Tibial nerve (tissue), 4 donors: ENCODE data around the gene DLEU7. TPM values are rescaled to one million over a fixed set of nuclear protein-coding genes. Genes with fewer than 3 reads are reported as not detected.

Source experiments
- DNase-seq, 2 donors: peaks; one replicate each; pipeline ENCODE4 v3.0.0-alpha.2; 2019; ENCODE audit warnings: low spot score in 2 of 2
- H3K27ac ChIP-seq, 4 donors: fragments of 200-600 bp; sonication (generic) in 3 of 4; one replicate each; pipeline ENCODE4 v1.5.1; 2017 to 2019; ENCODE audit warnings: mild to moderate bottlenecking in 1 of 4
- H3K27me3 ChIP-seq, 2 donors: fragments of 200-600 bp; sonication (generic) in 1 of 2; one replicate each; pipeline versions ENCODE4 v1.5.1 to v1.6.0; 2017 to 2019
- H3K36me3 ChIP-seq, 3 donors: fragments of 200-600 bp; sonication (generic); one replicate each; pipeline ENCODE4 v1.5.1; 2018 to 2019
- H3K4me1 ChIP-seq, 4 donors: fragments of 200-600 bp; sonication (generic) in 3 of 4; one replicate each; pipeline ENCODE4 v1.5.1; 2017 to 2019
- H3K4me3 ChIP-seq, 4 donors: fragments of 200-600 bp; sonication (generic) in 3 of 4; one replicate each; pipeline ENCODE4 v1.5.1; 2017 to 2019; ENCODE audit warnings: mild to moderate bottlenecking in 1 of 4, moderate library complexity in 1 of 4
- H3K9me3 ChIP-seq, 4 donors: fragments of 200-600 bp; sonication (generic) in 3 of 4; one replicate each; pipeline ENCODE4 v1.5.1; 2017 to 2019
- EP300 ChIP-seq, 2 donors: sonication (generic); formaldehyde crosslinking; IDR thresholded peaks; one replicate each; pipeline ENCODE4 v1.6.1; 2017; ENCODE audit warnings: antibody characterized with exemption in 2 of 2, mild to moderate bottlenecking in 1 of 2
- POLR2A ChIP-seq, 2 donors: fragments of 450-650 bp; IDR thresholded peaks; one replicate each; pipeline ENCODE4 v1.6.1; 2017; ENCODE audit warnings: antibody characterized with exemption in 2 of 2, mild to moderate bottlenecking in 2 of 2, moderate library complexity in 2 of 2
- WGBS, 2 donors: methylation state at CpG; one replicate each; pipeline ENCODE4 v1.1.5; 2018; 5-methylcytosine and 5-hydroxymethylcytosine counted together
- total RNA-seq, 4 donors: library from RNA; depleted of rRNA; stranded (reverse); fragments of >200 nt; gene quantifications; one replicate each; pipeline ENCODE4 v1.1.0, GENCODE V29; 2016
- TF ChIP-seq, protein P1 (sequence below), 5 experiments: fragments of 200-600 bp in 3 of 5; fragments of 450-650 bp in 2 of 5; sonication (generic) in 3 of 5; IDR thresholded peaks; one replicate each; pipeline ENCODE4 v1.5.1; 2016 to 2019; ENCODE audit warnings: antibody characterized with exemption in 5 of 5, mild to moderate bottlenecking in 3 of 5, moderate library complexity in 2 of 5

DLEU7 gene
- total RNA-seq, 4 donors from 2014 or later = 6.7 to 43.5 (median 11.5) TPM

DNA sequence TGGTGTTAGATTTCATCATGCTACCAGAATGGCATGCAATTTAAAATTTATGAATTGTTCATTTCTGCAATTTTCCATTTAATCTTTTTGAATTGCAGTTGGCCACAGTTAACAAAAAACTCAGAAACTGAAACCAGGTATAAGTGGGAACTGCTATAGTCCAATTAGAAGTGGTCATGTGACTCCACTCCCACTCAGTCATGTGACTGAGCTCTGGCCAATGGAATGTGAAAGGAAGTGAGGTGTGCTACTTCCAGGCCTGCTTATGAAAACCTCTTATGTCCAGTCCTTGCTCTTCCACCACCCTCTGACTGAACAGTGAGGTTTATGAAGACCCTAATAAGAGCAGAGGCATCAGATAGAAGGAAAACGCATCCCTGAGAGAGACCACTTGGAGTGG is 47.0 kb downstream of the DLEU7 start:
- no peak for DNase-seq
- no peak overlapping the region for H3K4me3 ChIP-seq
- no peaks in the 10 kb centered on the region for H3K27me3 ChIP-seq
- 90 to 94% methylated on average over 1 of the region's 1 CpG for WGBS, 2 donors
- no peaks in the 10 kb centered on the region for H3K36me3 ChIP-seq
- no peaks in the 10 kb centered on the region for H3K9me3 ChIP-seq
- TF ChIP-seq, protein P1, sequence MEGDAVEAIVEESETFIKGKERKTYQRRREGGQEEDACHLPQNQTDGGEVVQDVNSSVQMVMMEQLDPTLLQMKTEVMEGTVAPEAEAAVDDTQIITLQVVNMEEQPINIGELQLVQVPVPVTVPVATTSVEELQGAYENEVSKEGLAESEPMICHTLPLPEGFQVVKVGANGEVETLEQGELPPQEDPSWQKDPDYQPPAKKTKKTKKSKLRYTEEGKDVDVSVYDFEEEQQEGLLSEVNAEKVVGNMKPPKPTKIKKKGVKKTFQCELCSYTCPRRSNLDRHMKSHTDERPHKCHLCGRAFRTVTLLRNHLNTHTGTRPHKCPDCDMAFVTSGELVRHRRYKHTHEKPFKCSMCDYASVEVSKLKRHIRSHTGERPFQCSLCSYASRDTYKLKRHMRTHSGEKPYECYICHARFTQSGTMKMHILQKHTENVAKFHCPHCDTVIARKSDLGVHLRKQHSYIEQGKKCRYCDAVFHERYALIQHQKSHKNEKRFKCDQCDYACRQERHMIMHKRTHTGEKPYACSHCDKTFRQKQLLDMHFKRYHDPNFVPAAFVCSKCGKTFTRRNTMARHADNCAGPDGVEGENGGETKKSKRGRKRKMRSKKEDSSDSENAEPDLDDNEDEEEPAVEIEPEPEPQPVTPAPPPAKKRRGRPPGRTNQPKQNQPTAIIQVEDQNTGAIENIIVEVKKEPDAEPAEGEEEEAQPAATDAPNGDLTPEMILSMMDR (IDR thresholded peaks at IDR 0.05) = no peak
- TF ChIP-seq EP300 (IDR thresholded peaks at IDR 0.05) (no peak), POLR2A (IDR thresholded peaks at IDR 0.05) (no peak)
- H3K4me1 ChIP-seq = peaks cover 0 to 49% (median 10%) of the 10 kb centered on the region in 4 donors
- H3K27ac ChIP-seq = no peak overlapping the region

DNA sequence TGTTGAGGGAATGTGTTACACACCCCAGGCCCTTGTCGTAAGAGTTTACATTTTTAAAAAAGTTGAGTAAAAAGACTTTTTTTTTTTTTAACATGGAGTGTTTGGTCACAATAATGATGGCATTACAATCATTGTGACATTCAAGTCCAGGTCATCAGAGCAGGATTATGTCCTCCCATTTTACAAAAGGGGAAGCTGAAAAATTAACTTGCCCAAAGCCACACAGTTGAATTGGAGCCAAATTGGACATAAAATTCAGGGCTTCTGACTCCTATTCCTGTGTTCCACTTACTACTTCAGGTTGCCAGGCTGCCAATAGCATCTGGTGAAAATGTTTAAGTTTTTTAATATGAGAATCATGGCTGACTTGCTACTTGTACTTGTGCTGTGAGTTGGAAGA is 49.3 kb downstream of the DLEU7 start:
- no peak for TF ChIP-seq EP300 (IDR thresholded peaks at IDR 0.05)
- TF ChIP-seq, protein P1 (IDR thresholded peaks at IDR 0.05) = no peak
- no peak for TF ChIP-seq POLR2A (IDR thresholded peaks at IDR 0.05)
- Histone ChIP-seq H3K9me3 (no peaks in the 10 kb centered on the region), H3K4me3 (no peak overlapping the region), H3K27ac (no peak overlapping the region), H3K27me3 (no peaks in the 10 kb centered on the region), H3K4me1 (peaks cover 0 to 27% (median 3%) of the 10 kb centered on the region in 4 donors), H3K36me3 (no peaks in the 10 kb centered on the region)
- WGBS, 2 donors = 87 to 92% methylated on average over 1 of the region's 1 CpG
- DNase-seq = no peak

DNA sequence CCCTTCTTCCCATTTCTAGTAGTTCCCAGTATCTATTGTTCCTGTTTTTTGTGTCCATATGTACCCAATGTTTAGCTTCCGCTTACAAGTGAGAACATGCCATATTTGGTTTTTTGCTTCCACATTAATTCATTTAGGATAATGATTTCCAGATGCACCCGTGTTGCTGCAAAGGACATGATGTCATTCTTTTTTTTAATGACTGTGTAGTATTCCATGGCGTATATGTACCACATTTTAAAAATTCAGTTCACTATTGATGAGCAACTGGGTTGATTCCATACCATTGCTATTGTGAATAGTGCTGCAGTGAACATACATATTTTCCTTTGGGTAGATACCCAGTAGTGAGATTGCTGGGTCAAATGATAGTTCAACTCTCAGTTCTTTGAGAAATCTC is 50.5 kb downstream of the DLEU7 start:
- TF ChIP-seq POLR2A (IDR thresholded peaks at IDR 0.05) (no peak), EP300 (IDR thresholded peaks at IDR 0.05) (no peak)
- TF ChIP-seq, protein P1 (IDR thresholded peaks at IDR 0.05) = no peak
- 60 to 89% methylated on average over 3 of the region's 3 CpGs for WGBS, 2 donors
- Histone ChIP-seq H3K27me3 (no peaks in the 10 kb centered on the region), H3K36me3 (no peaks in the 10 kb centered on the region), H3K9me3 (no peaks in the 10 kb centered on the region), H3K27ac (no peak overlapping the region), H3K4me1 (peaks cover 0 to 16% (median 0%) of the 10 kb centered on the region in 4 donors), H3K4me3 (no peak overlapping the region)
- no peak for DNase-seq

DNA sequence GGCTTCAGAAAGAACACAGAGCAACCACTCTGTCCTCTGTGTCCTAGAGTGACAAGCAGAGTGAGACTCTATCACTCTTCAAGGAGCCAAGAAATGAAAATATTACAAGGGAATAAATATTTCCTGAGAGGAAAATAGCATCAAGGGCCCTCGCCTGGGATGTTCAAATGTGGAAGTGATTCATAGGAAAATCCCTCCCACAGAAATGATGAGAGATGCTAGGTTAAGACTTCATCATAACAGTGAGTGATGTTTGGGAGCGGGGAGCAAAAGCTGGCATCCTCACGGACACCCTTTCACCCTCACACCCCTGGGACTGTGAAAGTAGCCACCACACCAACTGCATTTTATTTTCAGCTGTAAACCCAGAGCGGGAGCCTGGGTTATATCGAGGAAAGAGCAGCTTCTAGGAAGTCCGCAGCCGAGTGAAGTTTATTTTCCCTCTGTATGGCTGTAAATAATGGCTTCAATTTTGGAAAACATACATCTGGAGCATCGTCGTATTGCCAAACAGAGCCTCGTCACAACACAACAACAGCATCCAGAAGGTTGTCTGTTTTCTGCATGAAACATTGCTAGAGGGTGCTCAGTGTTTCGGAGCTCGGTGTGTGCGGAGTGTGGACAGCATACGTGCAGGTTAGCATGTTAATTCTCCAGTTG is 54.8 kb downstream of the DLEU7 start:
- 76 to 80% methylated on average over 14 of the region's 14 CpGs for WGBS, 2 donors
- Histone ChIP-seq H3K27me3 (no peaks in the 10 kb centered on the region), H3K36me3 (no peaks in the 10 kb centered on the region), H3K9me3 (no peaks in the 10 kb centered on the region), H3K27ac (no peak overlapping the region), H3K4me3 (no peak overlapping the region), H3K4me1 (no peaks in the 10 kb centered on the region)
- TF ChIP-seq POLR2A (IDR thresholded peaks at IDR 0.05) (no peak), EP300 (IDR thresholded peaks at IDR 0.05) (no peak)
- TF ChIP-seq, protein P1 (IDR thresholded peaks at IDR 0.05) = no peak
- DNase-seq = no peak

DNA sequence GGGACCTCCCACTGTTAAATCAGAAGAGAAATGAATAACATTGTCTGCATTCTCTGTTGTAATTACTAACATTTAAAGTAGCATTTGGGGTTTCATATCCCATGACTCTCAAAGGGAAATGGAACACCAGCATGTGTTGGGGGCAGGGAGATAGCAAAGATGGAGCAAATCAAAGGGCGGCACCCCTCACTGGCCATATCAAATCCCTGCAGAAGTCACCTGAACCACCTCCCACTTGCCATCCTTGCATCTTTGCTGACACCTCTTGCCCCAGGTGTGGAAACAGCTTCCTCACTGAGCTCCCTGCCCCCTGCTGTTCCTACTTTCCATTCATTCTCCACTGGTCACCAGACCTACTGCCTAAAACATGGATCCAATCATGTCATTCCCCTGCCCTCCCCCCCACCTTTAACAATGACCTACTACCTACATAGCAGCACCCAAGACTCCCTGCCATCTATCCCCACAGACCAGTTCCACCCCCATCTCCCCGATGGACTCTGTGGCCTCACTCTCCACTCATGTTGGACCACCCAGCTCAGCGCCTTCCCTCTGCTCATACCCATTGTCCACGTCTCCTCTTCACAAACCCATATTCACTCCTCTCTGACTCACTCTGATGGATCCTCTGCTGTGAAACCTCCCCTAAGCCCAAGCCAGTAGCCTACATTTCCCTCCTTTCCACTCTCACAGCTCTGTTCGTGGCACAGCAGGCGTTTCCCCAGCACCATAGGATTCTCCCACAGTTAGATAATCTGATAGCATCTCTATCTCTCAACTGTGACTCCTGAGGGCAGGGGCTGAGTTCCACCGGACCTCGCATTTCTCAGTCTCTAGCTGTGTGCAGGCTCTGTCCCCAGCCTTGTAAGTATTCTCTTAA is 55.9 kb downstream of the DLEU7 start:
- Histone ChIP-seq H3K27me3 (no peaks in the 10 kb centered on the region), H3K4me1 (no peaks in the 10 kb centered on the region), H3K36me3 (no peaks in the 10 kb centered on the region), H3K4me3 (no peak overlapping the region), H3K27ac (no peak overlapping the region), H3K9me3 (no peaks in the 10 kb centered on the region)
- WGBS, 2 donors = 92% methylated on average over 8 of the region's 8 CpGs
- no peak for TF ChIP-seq POLR2A (IDR thresholded peaks at IDR 0.05)
- TF ChIP-seq, protein P1 (IDR thresholded peaks at IDR 0.05) = no peak
- no peak for TF ChIP-seq EP300 (IDR thresholded peaks at IDR 0.05)
- DNase-seq = no peak
